ENCODE results near the gene FBXL22. TPM values are rescaled to one million over a fixed set of nuclear protein-coding genes. Genes with fewer than 3 reads are reported as not detected.

The FBXL22 gene
- total and polyA plus RNA-seq, 2 experiments from 2014 or later = 0.60 to 1.3 TPM

GRCh38 chr15:63593705-63594671, 3.2 kb upstream of the FBXL22 start:
- no peaks in the 10 kb centered on the region for H3K27me3 ChIP-seq
- no peak overlapping the region for H3K27ac ChIP-seq
- no peak for DNase-seq (ENCODE audit: low spot score)
- TF ChIP-seq CTCF (IDR thresholded peaks at IDR 0.05; ENCODE audit: poor library complexity) (no peak), EZH2phosphoT487 (IDR thresholded peaks at IDR 0.05; ENCODE audit: low read depth, severe bottlenecking, unreplicated experiment) (no peak), EZH2 (IDR thresholded peaks at IDR 0.05; ENCODE audit: borderline replicate concordance) (no peak)
- WGBS (ENCODE audit: low lambda C conversion rate, missing lambda C conversion rate) = 83% methylated on average over 9 of the region's 9 CpGs
- no peaks in the 10 kb centered on the region for H4K20me1 ChIP-seq (ENCODE audit: insufficient read depth, poor library complexity, severe bottlenecking)
- no peak overlapping the region for H2AFZ ChIP-seq
- no peak overlapping the region for H3K4me2 ChIP-seq
- H3K79me2 ChIP-seq = no peaks in the 10 kb centered on the region
- no peaks in the 10 kb centered on the region for H3K9me2 ChIP-seq (replicated peaks; ENCODE audit: insufficient read depth)
- no peaks in the 10 kb centered on the region for H3K9me3 ChIP-seq (ENCODE audit: low read depth)
- H3K4me1 ChIP-seq (ENCODE audit: insufficient read depth) = peaks cover 28% of the 10 kb centered on the region
- no peak overlapping the region for H3K4me3 ChIP-seq
- no peaks in the 10 kb centered on the region for H3K36me3 ChIP-seq (replicated peaks; ENCODE audit: insufficient read depth, low read depth)

- H3K9me2 ChIP-seq (replicated peaks; ENCODE audit: insufficient read depth) = no peaks in the 10 kb centered on the region
- no peaks in the 10 kb centered on the region for H3K27me3 ChIP-seq
- H3K27ac ChIP-seq = no peak overlapping the region
- no peaks in the 10 kb centered on the region for H3K36me3 ChIP-seq (replicated peaks; ENCODE audit: insufficient read depth, low read depth)
- no peak overlapping the region for H3K4me3 ChIP-seq
- 81% methylated on average over 3 of the region's 3 CpGs for WGBS (ENCODE audit: low lambda C conversion rate, missing lambda C conversion rate)
- peaks cover 36% of the 10 kb centered on the region for H3K4me1 ChIP-seq (ENCODE audit: insufficient read depth)
- no peak for TF ChIP-seq EZH2phosphoT487 (IDR thresholded peaks at IDR 0.05; ENCODE audit: low read depth, severe bottlenecking, unreplicated experiment)
- TF ChIP-seq CTCF (IDR thresholded peaks at IDR 0.05; ENCODE audit: poor library complexity) = no peak
- no peak for TF ChIP-seq EZH2 (IDR thresholded peaks at IDR 0.05; ENCODE audit: borderline replicate concordance)
- H3K79me2 ChIP-seq = no peaks in the 10 kb centered on the region
- DNase-seq (ENCODE audit: low spot score) = no peak
- H4K20me1 ChIP-seq (ENCODE audit: insufficient read depth, poor library complexity, severe bottlenecking) = no peaks in the 10 kb centered on the region
- no peaks in the 10 kb centered on the region for H3K9me3 ChIP-seq (ENCODE audit: low read depth)
- no peak overlapping the region for H3K4me2 ChIP-seq
- H2AFZ ChIP-seq = no peak overlapping the region
Measured at GRCh38 chr15:63595065-63595464, 2.1 kb upstream of the FBXL22 start.

GRCh38 chr15:63595688-63596087, 1.5 kb upstream of the FBXL22 start:
- H3K9me3 ChIP-seq (ENCODE audit: low read depth) = no peaks in the 10 kb centered on the region
- TF ChIP-seq EZH2phosphoT487 (IDR thresholded peaks at IDR 0.05; ENCODE audit: low read depth, severe bottlenecking, unreplicated experiment) = no peak
- H3K36me3 ChIP-seq (replicated peaks; ENCODE audit: insufficient read depth, low read depth) = no peaks in the 10 kb centered on the region
- H2AFZ ChIP-seq = no peak overlapping the region
- no peaks in the 10 kb centered on the region for H3K9me2 ChIP-seq (replicated peaks; ENCODE audit: insufficient read depth)
- H3K27me3 ChIP-seq = no peaks in the 10 kb centered on the region
- no peak overlapping the region for H3K4me2 ChIP-seq
- DNase-seq (ENCODE audit: low spot score) = no peak
- no peaks in the 10 kb centered on the region for H3K79me2 ChIP-seq
- H3K4me1 ChIP-seq (ENCODE audit: insufficient read depth) = peaks cover 41% of the 10 kb centered on the region
- 100% methylated on average over 1 of the region's 1 CpG for WGBS (ENCODE audit: low lambda C conversion rate, missing lambda C conversion rate)
- peak overlapping the region; percentile 74 for H3K27ac ChIP-seq
- H3K4me3 ChIP-seq = no peak overlapping the region
- no peaks in the 10 kb centered on the region for H4K20me1 ChIP-seq (ENCODE audit: insufficient read depth, poor library complexity, severe bottlenecking)

- H3K4me1 ChIP-seq (ENCODE audit: insufficient read depth) = peaks cover 41% of the 10 kb centered on the region
- 62% methylated on average over 2 of the region's 2 CpGs for WGBS (ENCODE audit: low lambda C conversion rate, missing lambda C conversion rate)
Measured at GRCh38 chr15:63596676-63597037, 530 bp upstream of the FBXL22 start.

More at GRCh38 chr15:63596676-63597037, 530 bp upstream of the FBXL22 start:
- H3K27me3 ChIP-seq = no peaks in the 10 kb centered on the region
- no peaks in the 10 kb centered on the region for H3K79me2 ChIP-seq
- no peaks in the 10 kb centered on the region for H3K9me2 ChIP-seq (replicated peaks; ENCODE audit: insufficient read depth)
- H3K36me3 ChIP-seq (replicated peaks; ENCODE audit: insufficient read depth, low read depth) = no peaks in the 10 kb centered on the region
- peak; percentile 34 for DNase-seq (ENCODE audit: low spot score)
- H2AFZ ChIP-seq = no peak overlapping the region
- no peaks in the 10 kb centered on the region for H3K9me3 ChIP-seq (ENCODE audit: low read depth)
- no peak overlapping the region for H3K4me3 ChIP-seq
- no peaks in the 10 kb centered on the region for H4K20me1 ChIP-seq (ENCODE audit: insufficient read depth, poor library complexity, severe bottlenecking)
- no peak overlapping the region for H3K4me2 ChIP-seq
- H3K27ac ChIP-seq = peak overlapping the region; percentile 74
- no peak for TF ChIP-seq CTCF (IDR thresholded peaks at IDR 0.05; ENCODE audit: poor library complexity)
- no peak for TF ChIP-seq EZH2 (IDR thresholded peaks at IDR 0.05; ENCODE audit: borderline replicate concordance)
- no peak for TF ChIP-seq EZH2phosphoT487 (IDR thresholded peaks at IDR 0.05; ENCODE audit: low read depth, severe bottlenecking, unreplicated experiment)
